Stimulated activated CD8-positive, alpha-beta memory T cell treated with anti-CD3 and anti-CD28 coated beads, Interleukin-2, amount 100 ng/mL, for 48 hours (primary cell): ENCODE data around the gene MMEL1.
A peak's percentile ranks its signal among the peaks of the same experiment; 100 is the strongest.
"Not testable (repeated sequence)": the region's sequence is repeated elsewhere in the genome, so short reads cannot be mapped to it uniquely, and the experiment has no call there.

Experiments
- DNase-seq, 2 donors: peaks; one replicate each; pipeline ENCODE4 v3.0.0-alpha.2; 2020; ENCODE audit warnings: low read depth in 2 of 2

The MMEL1 gene

DNA sequence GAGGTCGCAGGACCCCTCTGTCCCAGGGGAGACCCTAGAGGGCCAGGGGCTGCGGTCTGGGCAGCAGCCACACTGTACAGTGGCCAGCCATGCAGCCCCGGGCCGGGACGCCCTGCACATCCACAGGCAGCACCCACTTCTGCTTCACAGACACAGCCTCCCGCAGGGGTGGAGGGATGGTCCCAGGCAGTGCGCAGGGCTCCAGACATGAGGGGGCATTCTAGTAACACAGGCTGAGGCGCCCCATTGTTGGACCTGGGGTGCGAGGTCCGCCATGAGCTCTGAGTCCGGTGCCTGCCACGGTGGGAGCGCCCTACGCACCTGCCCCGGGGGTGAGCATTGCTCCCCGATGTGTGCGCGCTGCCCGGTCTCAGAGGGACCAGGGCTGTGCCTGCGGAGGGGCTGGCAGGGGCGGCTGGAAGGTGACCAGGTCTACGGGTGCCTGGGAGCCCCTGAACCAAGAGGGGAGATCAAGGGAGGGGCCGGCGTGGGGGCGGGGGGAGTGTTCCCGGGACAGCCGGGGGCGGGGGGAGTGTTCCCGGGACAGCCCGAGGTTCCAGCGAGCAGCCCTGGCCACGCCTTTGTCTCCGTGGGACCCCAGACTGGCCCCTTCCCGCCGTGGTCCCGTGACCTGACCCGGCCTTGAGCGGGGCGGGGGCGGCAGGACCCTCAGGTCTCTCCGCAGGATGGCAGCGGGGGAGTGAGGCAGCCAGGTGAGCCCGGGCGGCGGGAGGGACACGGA, 4.5 kb downstream of the MMEL1 start:
- no peak for DNase-seq

DNA sequence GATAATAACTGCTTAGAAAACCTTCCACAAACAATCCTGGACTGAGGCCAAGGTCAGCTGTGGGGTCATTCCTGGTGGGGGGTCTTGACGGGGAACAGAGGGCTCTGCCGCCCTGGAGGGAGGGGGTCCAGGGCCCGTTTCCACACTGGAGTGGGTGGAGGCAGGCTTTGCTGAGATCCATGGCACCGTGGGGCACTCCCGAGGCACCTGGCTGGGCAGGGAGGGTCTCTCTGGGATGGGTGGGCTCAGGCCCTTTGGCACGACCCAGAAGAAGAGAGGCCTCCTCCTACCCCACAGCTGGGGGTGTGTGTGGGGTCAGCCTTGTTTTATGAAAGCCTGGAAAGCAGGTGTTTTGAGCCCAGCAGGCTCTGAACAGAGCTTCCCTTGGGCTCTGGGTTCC, 5.1 kb downstream of the MMEL1 start:
- DNase-seq, result no peak

- not testable (repeated sequence) for DNase-seq
Observed at GRCh38 chr1:2625748-2626147, 7.1 kb downstream of the MMEL1 start.

DNA sequence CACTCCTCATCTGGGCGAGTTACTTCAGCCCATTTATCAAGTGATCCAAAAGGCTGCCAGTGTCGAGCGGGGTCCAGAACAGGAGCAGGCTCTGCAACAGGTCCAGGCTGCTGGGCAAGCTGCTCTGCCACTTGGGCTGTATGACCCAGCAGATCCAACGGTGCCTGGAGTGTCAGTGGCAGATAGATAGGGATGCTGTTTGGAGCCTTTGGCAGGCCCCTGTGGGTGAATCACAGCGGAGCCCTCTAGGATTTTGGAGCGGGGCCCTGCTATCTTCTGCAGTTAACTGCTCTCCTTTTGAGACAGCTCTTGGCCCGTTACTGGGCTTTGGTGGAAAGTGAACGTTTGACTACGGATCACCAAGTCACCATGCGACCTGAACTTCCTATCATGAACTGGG, 7.5 kb downstream of the MMEL1 start:
- no peak for DNase-seq

GRCh38 chr1:2624735-2625300, 8.0 kb downstream of the MMEL1 start:
- no peak for DNase-seq

DNA sequence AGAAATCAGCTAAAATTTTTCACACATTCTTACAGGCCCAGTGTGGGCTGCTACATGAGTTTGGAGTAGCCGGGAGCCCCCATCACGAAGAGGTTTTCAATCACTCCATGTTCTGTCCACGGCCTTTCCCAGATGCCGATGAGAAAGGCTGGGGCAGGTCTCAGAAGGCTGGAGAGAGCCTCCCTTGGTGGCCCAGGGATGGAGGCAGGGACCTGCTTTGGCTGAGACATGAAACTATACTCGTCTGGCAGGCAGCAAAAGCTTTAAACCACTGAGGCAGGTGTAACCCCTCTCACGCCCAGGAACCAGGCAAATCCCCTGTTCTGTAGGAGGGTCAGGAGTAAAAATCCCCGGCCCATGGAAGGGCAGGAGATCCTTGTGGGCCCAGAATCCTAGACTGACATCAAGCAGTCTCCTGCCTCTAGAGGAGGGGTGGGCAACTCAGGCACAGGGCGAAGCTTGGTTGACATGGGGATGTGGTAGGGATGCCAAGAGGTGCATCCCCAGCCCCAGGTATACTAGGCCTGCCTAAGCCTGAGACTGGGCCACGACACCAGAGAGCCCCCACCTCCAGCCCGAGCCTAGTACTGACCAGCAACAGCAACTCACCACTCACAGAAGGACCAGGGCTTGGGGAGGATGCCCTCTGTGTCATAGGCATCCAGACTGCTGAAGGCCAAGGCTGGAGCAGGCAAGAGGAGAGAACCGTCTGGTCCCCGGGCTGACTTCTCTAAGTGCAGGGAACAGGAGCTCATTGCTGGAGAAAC, 9.1 kb downstream of the MMEL1 start:
- no peak for DNase-seq

DNA sequence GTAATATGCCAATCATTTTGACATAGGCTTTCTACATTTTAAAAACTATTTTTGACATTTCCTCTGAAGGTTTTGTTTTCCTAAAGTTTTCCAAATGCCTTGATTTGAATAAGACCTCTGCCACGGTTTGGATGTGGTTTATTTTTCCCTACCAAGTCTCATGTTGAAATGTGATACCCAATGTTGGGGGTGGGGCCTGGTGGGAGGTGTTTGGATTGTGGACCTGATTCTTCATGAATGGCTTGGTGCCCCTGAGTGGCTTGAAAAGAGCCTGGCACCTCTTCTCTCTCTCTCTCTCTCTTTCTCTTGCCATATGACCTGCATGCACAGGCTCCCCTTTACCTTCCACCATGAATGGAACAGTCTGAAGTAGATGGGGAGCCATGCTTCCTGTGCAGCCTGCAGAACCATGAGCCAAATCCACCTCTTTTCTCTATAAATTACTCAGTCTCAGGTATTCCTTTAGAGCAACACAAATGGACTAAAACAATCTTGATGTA, 14.8 kb downstream of the MMEL1 start:
- no peak for DNase-seq

- no peak for DNase-seq
Observed at GRCh38 chr1:2614145-2614544, 18.7 kb downstream of the MMEL1 start.

DNA sequence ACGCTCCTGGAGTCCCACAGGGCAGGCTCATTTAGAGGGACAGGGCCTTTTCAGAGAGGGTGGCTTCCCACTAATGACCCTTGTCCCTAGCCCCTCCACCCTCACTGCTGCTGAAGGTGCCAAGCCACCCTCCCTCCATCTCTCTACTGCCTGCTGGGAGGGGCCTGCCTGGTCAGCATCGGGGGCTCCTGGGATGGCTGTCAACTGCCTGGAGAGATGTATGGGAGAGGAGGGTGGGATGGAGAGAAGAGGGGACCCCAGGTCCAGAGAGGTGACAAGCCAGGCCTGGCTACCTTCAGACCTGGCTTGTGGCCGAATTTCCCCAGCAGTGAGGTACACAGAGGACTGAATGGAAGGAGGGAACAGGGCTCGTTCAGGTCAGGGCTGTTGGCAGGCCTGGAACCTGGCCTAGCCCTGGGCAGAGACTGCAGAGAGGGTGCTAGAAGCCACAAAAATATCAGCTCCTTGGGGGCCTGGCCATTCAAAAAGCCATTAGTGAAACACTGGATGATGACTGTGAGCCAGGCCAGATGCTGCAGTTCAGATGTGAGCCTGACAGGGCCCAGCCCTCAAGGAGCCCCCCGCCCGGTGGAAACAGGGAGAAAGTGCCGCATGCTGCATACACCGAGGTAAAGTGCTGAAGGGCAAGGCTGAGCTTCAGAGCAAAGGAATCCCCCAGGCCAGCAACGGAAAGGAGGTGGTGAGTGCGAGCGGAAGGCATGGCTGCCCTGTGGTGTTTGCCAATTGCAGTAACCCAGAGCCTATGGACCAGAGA, 20.0 kb downstream of the MMEL1 start:
- no peak for DNase-seq

- DNase-seq, result no peak
Observed at GRCh38 chr1:2611621-2612437, 21.0 kb downstream of the MMEL1 start.

- DNase-seq, result peak; percentile 23 to 26
Observed at GRCh38 chr1:2611031-2611501, 21.8 kb downstream of the MMEL1 start.

DNA sequence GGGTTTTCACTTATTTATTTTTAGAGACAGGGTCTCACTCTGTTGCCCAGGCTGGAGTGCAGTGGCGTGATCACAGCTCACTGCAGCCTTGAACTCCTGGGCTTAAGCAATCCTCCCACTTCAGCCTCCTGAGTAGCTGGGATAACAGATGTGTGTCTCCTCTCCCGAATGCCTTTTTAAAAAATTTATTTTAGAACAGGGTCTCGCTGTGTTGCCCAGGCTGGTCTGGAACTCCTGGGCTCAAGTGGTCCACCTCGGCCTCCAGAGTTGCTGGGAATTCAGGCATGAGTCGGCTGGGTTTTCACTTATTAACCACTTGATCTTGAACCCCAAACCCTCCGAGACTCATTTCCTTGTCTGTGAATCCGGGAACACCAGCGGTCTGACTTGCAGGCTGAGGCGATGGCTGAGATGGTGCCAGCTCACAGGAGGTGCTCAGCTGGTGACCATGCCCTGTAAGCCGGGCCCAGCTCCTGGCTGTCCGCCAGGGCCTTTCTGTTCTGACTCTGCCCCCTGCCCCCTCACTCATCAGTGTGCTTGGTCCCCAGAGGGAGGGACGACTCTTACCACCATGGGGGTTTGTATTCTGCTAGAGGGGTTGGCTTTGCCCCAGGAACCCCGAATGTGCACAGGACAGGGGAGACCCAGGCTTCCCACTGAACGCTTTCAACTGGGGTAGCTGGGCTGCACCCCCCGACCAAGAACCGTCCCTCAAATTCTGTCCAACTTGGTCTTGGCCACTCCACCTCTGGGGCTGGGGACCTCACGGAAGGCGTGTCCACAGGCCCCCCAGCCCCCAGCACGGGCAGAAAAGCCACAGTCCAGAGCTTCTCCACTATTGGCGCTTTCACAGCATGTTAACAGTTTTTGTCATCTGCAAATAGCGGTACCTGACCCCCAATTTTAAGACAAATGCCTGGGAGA, 22.5 kb downstream of the MMEL1 start:
- no peak for DNase-seq

DNA sequence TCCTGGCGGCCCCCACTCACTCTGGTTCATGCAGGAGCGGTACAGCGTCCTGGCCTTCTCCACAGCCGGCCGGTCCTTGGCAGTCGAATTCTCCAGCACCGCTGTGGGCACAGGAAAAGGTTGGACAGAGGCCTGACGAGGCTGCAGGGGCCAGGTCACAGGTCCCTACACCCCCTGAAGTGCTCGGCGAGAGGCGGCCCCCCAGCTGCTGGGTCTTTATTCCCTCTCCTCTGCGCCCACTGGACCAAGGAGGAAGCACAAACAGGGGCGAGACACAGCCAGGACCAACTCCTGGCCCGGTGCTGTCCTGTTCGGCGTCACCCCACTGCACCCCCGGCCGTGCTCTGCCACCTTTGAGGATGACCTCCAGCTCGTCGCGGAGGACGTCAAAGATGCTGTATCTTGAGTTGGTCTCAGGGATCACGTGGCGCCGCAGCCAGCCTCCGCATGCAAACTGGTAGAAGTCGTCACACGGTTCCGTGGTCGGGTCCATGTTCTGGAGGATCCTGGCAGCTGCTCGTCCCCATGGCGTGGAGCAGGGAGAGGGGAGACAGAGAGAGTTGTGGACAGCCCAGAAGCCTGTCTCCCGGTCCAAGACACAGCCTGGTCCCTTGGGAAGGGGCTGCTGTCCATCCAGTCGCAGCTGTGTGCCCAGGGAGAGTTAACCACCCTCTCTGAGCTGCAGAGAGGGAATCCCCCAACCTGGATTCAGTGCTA, 23.3 kb downstream of the MMEL1 start:
- no peak for DNase-seq

DNA sequence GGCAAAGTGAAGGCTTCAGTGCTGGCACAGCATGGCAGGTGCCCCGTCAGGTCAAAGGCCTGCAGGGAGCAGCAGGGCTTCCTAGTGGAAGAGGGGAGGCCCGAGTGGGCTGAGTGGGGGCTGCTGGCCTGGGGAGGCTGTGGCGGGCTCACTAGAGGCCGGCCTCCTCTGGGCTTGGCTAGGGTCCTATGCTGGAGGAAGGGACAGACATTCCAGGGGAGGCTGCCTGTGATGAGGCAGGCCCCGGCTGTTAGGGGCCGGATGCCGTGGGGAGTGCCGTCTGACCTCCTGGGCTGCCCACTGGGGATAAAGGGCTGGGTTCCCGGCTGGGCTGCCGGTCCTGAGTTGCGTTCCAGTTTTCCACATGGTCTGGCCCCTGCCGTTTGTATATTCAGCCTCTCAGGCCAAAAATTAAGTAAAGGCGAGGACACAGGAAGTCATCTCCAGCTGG, 25.1 kb downstream of the MMEL1 start:
- no peak for DNase-seq

DNA sequence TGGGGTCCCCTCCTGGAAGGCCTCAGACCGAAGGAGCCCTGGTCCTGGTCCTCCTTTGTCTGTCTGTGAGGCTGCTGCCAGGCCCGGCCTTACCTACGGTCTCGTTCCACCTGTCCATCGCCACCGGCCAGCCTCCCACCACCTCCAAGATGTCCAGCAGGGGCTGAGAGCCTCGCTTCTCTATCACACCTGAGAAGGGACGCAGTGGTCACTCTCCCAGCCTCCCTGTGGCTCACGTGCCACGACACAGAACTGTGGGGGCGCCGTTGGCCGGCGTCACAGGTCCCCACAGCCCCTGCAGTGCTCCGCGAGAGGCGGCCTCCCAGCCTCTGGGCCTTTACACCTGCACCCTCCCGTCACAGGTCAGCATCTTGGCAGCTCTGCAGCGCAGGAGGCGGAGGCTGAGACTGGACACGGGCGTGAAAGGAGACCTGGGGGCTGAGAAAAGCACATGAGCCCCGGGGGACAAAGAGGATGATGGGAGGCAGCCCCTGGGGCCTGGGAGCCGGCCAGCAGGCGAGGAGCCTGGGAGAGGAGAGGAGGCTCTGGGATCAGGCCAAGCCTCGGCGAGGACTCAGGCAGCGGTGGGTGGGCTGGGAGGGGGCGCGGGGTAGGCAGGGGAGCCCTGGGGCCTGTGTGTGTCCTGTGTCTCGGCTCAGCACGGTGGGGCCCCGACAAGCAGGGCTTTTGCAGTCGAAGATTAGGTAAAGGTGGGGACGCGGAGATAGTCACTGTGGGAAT, 25.8 kb downstream of the MMEL1 start:
- no peak for DNase-seq

- no peak for DNase-seq
Observed at GRCh38 chr1:2606396-2606880, 26.4 kb downstream of the MMEL1 start.

- no peak for DNase-seq
Observed at GRCh38 chr1:2605509-2606395, 27.1 kb downstream of the MMEL1 start.
